Colonic mucosa (tissue), 4 donors: ENCODE data around the gene MTG1. TPM values are rescaled to one million over a fixed set of nuclear protein-coding genes. Genes with fewer than 3 reads are reported as not detected.
"Not testable (repeated sequence)": the region's sequence is repeated elsewhere in the genome, so short reads cannot be mapped to it uniquely, and the experiment has no call there.

ENCODE experiments used
- DNase-seq: peaks from one replicate; pipeline ENCODE4 v3.0.0-alpha.2; 2020
- H3K27ac ChIP-seq: fragments of 200-600 bp; one replicate; pipeline ENCODE4 v1.8.0; 2021
- H3K27me3 ChIP-seq: fragments of 200-600 bp; one replicate; pipeline ENCODE4 v1.8.0; 2021
- H3K36me3 ChIP-seq: fragments of 200-600 bp; one replicate; pipeline ENCODE4 v1.8.0; 2021
- H3K4me1 ChIP-seq: fragments of 200-600 bp; one replicate; pipeline ENCODE4 v1.8.0; 2021; ENCODE audit warnings: mild to moderate bottlenecking
- H3K4me3 ChIP-seq: fragments of 200-600 bp; one replicate; pipeline ENCODE4 v1.8.0; 2021
- H3K9ac ChIP-seq, 2 donors: one replicate each; pipeline ENCODE4 v1.7.0; 2013; ENCODE audit warnings: control low read depth in 2 of 2, low read depth in 2 of 2, low read length in 2 of 2
- H3K9me3 ChIP-seq: fragments of 200-600 bp; one replicate; pipeline ENCODE4 v1.8.0; 2021
- intact Hi-C: fragments of 100-400 bp; cut with DNase I; formaldehyde crosslinking; loops from one replicate; pipeline ENCODE4 v1.14.1; 2022
- total RNA-seq, 2 donors: library from RNA; stranded (reverse); fragmentation: NEBNext Ultra II Directional in 1 of 2; extraction: Animal tissue kit (Norgen Biotek cat#: 25700) in 1 of 2; gene quantifications; one replicate each; pipeline ENCODE4 v1.2.1, GENCODE V29; 2021
- TF ChIP-seq, protein P1 (sequence below): fragments of 200-600 bp; IDR thresholded peaks from one replicate; pipeline ENCODE4 v1.8.0; 2022; ENCODE audit warnings: antibody characterized with exemption, mild to moderate bottlenecking
- donor health status: healthy.
- donor health status: DM: no; HTN: no; CAD: no.
- donor health status: DM: no; HTN: no; CAD: no.

Gene MTG1
- total RNA-seq, 2 donors from 2014 or later = 31.2 to 59.5 TPM

GRCh38 chr10:133365461-133366129 is 28.4 kb upstream of the MTG1 start:
- TF ChIP-seq, protein P1, sequence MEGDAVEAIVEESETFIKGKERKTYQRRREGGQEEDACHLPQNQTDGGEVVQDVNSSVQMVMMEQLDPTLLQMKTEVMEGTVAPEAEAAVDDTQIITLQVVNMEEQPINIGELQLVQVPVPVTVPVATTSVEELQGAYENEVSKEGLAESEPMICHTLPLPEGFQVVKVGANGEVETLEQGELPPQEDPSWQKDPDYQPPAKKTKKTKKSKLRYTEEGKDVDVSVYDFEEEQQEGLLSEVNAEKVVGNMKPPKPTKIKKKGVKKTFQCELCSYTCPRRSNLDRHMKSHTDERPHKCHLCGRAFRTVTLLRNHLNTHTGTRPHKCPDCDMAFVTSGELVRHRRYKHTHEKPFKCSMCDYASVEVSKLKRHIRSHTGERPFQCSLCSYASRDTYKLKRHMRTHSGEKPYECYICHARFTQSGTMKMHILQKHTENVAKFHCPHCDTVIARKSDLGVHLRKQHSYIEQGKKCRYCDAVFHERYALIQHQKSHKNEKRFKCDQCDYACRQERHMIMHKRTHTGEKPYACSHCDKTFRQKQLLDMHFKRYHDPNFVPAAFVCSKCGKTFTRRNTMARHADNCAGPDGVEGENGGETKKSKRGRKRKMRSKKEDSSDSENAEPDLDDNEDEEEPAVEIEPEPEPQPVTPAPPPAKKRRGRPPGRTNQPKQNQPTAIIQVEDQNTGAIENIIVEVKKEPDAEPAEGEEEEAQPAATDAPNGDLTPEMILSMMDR = no peak
- Histone ChIP-seq H3K36me3 (peaks cover 15% of the 10 kb centered on the region), H3K9ac (peak overlapping the region in 1 of 2 donors; percentile 35)

DNA sequence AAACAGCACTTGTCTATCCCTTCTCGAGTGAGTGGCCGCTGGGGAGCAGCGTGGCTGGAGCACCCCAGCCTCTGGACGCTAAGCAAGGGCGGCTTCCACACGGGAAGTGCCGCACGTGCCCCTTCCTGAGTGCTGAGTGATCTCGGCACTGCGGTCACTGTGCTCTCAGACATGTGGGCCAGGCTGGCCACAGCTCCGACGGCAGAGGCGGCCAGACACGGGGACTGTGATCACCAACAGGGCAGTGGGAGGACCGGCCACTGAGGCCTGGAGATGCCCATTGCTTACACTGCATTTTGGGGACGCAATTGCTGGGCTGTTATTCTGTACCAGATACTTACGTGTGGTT is 27.9 kb upstream of the MTG1 start:
- no peaks in the 10 kb centered on the region for H3K27me3 ChIP-seq
- no peak overlapping the region for H3K27ac ChIP-seq
- H3K4me3 ChIP-seq = no peak overlapping the region
- no peaks in the 10 kb centered on the region for H3K9me3 ChIP-seq
- peaks cover 8% of the 10 kb centered on the region for H3K4me1 ChIP-seq
- DNase-seq = no peak
- no peak overlapping the region for H3K9ac ChIP-seq
- H3K36me3 ChIP-seq = peaks cover 15% of the 10 kb centered on the region
- TF ChIP-seq, protein P1 = no peak
- intact Hi-C loops = no loop called here

More at GRCh38 chr10:133365461-133366129, 28.4 kb upstream of the MTG1 start:
- Histone ChIP-seq H3K4me3 (no peak overlapping the region), H3K27me3 (no peaks in the 10 kb centered on the region), H3K4me1 (peaks cover 8% of the 10 kb centered on the region), H3K27ac (peak overlapping the region; percentile 42), H3K9me3 (no peaks in the 10 kb centered on the region)
- DNase-seq = no peak
- intact Hi-C loops = no loop called here

DNA sequence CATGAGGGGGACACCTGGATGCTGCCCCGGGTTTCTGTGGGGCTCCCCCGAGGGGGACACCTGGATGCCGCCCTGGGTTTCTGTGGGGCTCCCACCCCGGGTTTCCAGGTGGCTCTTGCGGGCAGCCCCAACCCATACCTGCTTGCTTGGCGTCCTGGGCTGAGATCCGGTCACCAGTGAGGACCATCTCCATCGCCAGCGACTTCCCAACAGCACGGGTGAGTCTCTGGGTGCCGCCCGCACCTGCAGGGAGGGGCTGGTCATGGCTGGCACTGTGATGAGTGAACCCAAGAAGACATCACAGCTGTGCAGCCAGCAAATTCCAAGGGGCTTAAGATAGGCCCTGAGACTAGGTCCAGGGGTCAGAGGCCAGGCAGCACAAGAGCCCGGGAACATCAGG is 27.2 kb upstream of the MTG1 start:
- Histone ChIP-seq H3K27me3 (no peaks in the 10 kb centered on the region), H3K4me3 (no peak overlapping the region), H3K9ac (no peak overlapping the region), H3K9me3 (no peaks in the 10 kb centered on the region), H3K4me1 (peaks cover 8% of the 10 kb centered on the region), H3K36me3 (peaks cover 15% of the 10 kb centered on the region), H3K27ac (no peak overlapping the region)
- intact Hi-C loops = no loop called here
- no peak for DNase-seq
- TF ChIP-seq, protein P1 = no peak

DNA sequence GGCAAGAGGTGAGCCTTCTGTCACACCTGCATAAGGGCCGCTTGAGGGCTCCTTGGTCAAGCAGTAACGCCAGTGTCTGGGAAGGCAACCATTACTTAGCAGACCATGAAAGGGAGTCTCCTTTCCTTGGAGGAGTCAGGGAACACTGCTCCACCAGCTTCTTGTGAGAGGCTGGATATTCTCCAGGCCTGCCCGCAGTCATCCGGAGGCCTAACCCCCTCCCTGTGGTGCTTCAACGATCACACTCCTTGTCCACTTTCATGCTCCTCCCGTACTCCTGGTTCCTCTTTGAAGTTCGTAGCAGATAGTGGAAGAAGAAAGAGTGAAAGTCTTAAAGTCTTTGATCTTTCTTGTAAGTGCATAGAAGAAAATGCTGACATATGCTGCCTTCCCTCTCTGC is 26.5 kb upstream of the MTG1 start:
- H3K36me3 ChIP-seq = peaks cover 15% of the 10 kb centered on the region

DNA sequence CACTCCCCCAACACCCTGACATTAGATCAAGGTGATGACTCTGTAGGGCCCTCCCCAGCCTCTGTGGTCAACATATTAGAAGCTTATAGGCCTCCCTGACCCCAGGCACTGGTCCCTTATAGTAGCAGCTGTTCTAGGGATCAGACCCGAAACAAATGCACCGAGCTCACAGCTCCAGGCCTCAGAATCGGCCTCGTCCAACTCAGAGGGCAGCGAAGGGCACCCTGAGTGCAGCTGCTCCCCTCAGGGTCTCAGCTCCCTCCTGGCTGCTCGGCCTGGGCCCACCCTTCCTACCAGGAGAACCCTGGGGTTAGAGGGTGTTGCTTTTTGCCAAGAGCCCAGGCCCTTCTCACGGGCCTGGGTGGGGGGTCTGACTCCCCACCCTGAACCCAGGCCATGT is 25.8 kb upstream of the MTG1 start:
- no peak overlapping the region for H3K4me3 ChIP-seq
- no peaks in the 10 kb centered on the region for H3K9me3 ChIP-seq
- no peak overlapping the region for H3K27ac ChIP-seq
- H3K4me1 ChIP-seq = peaks cover 8% of the 10 kb centered on the region
- H3K27me3 ChIP-seq = no peaks in the 10 kb centered on the region
- DNase-seq = no peak
- peaks cover 15% of the 10 kb centered on the region for H3K36me3 ChIP-seq
- no peak overlapping the region for H3K9ac ChIP-seq
- TF ChIP-seq, protein P1 = no peak
- intact Hi-C loops = no loop called here

More for the DNA sequence above, 26.5 kb upstream of the MTG1 start:
- H3K27ac ChIP-seq, H3K9me3 ChIP-seq, H3K4me3 ChIP-seq, DNase-seq, H3K4me1 ChIP-seq, H3K27me3 ChIP-seq, H3K9ac ChIP-seq, intact Hi-C loops: not testable (repeated sequence)

GRCh38 chr10:133370030-133370786 is 23.7 kb upstream of the MTG1 start:
- peaks cover 15% of the 10 kb centered on the region for H3K36me3 ChIP-seq
- TF ChIP-seq, protein P1 = no peak
- DNase-seq = no peak

More at GRCh38 chr10:133370030-133370786, 23.7 kb upstream of the MTG1 start:
- intact Hi-C loops = no loop called here
- H3K4me1 ChIP-seq = peaks cover 9% of the 10 kb centered on the region
- H3K27ac ChIP-seq = no peak overlapping the region
- no peak overlapping the region for H3K9ac ChIP-seq
- no peaks in the 10 kb centered on the region for H3K27me3 ChIP-seq
- no peak overlapping the region for H3K4me3 ChIP-seq
- no peaks in the 10 kb centered on the region for H3K9me3 ChIP-seq
